ENCODE measurements around the gene WASF3. TPM values are rescaled to one million over a fixed set of nuclear protein-coding genes. Genes with fewer than 3 reads are reported as not detected.

The WASF3 gene
- total RNA-seq, 1 donor from 2014 or later: 187 TPM

GRCh38 chr13:26605845-26606244 lies 48.4 kb downstream of the WASF3 start:
- H3K36me3 Mint-ChIP-seq (ENCODE audit: insufficient read depth): peaks cover 2% of the 10 kb centered on the region
- no peaks in the 10 kb centered on the region for H3K27me3 Mint-ChIP-seq
- TF ChIP-seq, protein P1, sequence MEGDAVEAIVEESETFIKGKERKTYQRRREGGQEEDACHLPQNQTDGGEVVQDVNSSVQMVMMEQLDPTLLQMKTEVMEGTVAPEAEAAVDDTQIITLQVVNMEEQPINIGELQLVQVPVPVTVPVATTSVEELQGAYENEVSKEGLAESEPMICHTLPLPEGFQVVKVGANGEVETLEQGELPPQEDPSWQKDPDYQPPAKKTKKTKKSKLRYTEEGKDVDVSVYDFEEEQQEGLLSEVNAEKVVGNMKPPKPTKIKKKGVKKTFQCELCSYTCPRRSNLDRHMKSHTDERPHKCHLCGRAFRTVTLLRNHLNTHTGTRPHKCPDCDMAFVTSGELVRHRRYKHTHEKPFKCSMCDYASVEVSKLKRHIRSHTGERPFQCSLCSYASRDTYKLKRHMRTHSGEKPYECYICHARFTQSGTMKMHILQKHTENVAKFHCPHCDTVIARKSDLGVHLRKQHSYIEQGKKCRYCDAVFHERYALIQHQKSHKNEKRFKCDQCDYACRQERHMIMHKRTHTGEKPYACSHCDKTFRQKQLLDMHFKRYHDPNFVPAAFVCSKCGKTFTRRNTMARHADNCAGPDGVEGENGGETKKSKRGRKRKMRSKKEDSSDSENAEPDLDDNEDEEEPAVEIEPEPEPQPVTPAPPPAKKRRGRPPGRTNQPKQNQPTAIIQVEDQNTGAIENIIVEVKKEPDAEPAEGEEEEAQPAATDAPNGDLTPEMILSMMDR (IDR thresholded peaks at IDR 0.05; ENCODE audit: unreplicated experiment): peak; percentile 41
- DNase-seq (ENCODE audit: low spot score, unreplicated experiment): no peak
- H3K4me1 Mint-ChIP-seq (ENCODE audit: low read depth): peaks cover 61% of the 10 kb centered on the region
- H3K27ac Mint-ChIP-seq: peak overlapping the region; percentile 89
- H3K4me3 Mint-ChIP-seq (ENCODE audit: low read depth): no peak overlapping the region
- no peaks in the 10 kb centered on the region for H3K9me3 Mint-ChIP-seq (ENCODE audit: low read depth)

GRCh38 chr13:26606631-26607030 lies 49.1 kb downstream of the WASF3 start:
- TF ChIP-seq, protein P1 (IDR thresholded peaks at IDR 0.05; ENCODE audit: unreplicated experiment): no peak
- peak overlapping the region; percentile 57 for H3K27ac Mint-ChIP-seq
- H3K27me3 Mint-ChIP-seq: no peaks in the 10 kb centered on the region

GRCh38 chr13:26614721-26615120 lies 57.2 kb downstream of the WASF3 start:
- Mint-ChIP-seq H3K4me1 (ENCODE audit: low read depth) (peaks cover 18% of the 10 kb centered on the region), H3K9me3 (ENCODE audit: low read depth) (no peaks in the 10 kb centered on the region), H3K36me3 (ENCODE audit: insufficient read depth) (peaks cover 21% of the 10 kb centered on the region)

More at GRCh38 chr13:26606631-26607030, 49.1 kb downstream of the WASF3 start:
- Mint-ChIP-seq H3K36me3 (ENCODE audit: insufficient read depth) (peaks cover 2% of the 10 kb centered on the region), H3K4me1 (ENCODE audit: low read depth) (peaks cover 57% of the 10 kb centered on the region), H3K4me3 (ENCODE audit: low read depth) (no peak overlapping the region), H3K9me3 (ENCODE audit: low read depth) (no peaks in the 10 kb centered on the region)
- no peak for DNase-seq (ENCODE audit: low spot score, unreplicated experiment)

GRCh38 chr13:26616126-26616525 lies 58.6 kb downstream of the WASF3 start:
- H3K4me1 Mint-ChIP-seq (ENCODE audit: low read depth): peaks cover 19% of the 10 kb centered on the region
- H3K4me3 Mint-ChIP-seq (ENCODE audit: low read depth): no peak overlapping the region
- TF ChIP-seq, protein P1 (IDR thresholded peaks at IDR 0.05; ENCODE audit: unreplicated experiment): no peak
- H3K9me3 Mint-ChIP-seq (ENCODE audit: low read depth): no peaks in the 10 kb centered on the region
- no peak for DNase-seq (ENCODE audit: low spot score, unreplicated experiment)
- H3K27ac Mint-ChIP-seq: no peak overlapping the region
- H3K27me3 Mint-ChIP-seq: no peaks in the 10 kb centered on the region
- peaks cover 25% of the 10 kb centered on the region for H3K36me3 Mint-ChIP-seq (ENCODE audit: insufficient read depth)

More at GRCh38 chr13:26614721-26615120, 57.2 kb downstream of the WASF3 start:
- TF ChIP-seq, protein P1 (IDR thresholded peaks at IDR 0.05; ENCODE audit: unreplicated experiment): no peak
- no peak overlapping the region for H3K4me3 Mint-ChIP-seq (ENCODE audit: low read depth)
- H3K27ac Mint-ChIP-seq: peak overlapping the region; percentile 89
- no peaks in the 10 kb centered on the region for H3K27me3 Mint-ChIP-seq
- no peak for DNase-seq (ENCODE audit: low spot score, unreplicated experiment)

DNA sequence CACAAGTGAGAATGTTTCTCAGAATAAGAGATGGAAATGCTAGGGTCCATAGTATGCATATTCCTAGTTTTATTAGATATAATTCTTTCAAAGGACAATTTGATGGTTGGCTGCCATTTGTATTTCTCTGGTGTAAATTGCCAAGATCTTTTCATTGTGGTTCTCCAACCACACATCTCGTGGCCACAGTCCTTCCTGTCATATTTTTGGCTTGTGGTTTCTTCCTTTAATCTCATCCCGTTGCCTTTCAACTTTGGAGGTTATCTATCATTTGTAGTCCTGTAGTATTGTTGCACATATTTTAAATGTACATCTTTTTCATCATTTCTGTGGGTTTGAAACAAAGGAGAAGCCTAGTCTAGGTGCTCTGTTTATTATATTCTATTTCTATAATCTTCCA lies 61.2 kb downstream of the WASF3 start:
- Mint-ChIP-seq H3K27me3 (no peaks in the 10 kb centered on the region), H3K27ac (no peak overlapping the region), H3K9me3 (ENCODE audit: low read depth) (peaks cover 5% of the 10 kb centered on the region), H3K36me3 (ENCODE audit: insufficient read depth) (peaks cover 38% of the 10 kb centered on the region), H3K4me3 (ENCODE audit: low read depth) (no peak overlapping the region), H3K4me1 (ENCODE audit: low read depth) (peaks cover 34% of the 10 kb centered on the region)
- TF ChIP-seq, protein P1 (IDR thresholded peaks at IDR 0.05; ENCODE audit: unreplicated experiment): no peak
- DNase-seq (ENCODE audit: low spot score, unreplicated experiment): no peak
